Right lung (tissue), 10 donors: ENCODE measurements around the gene DDIAS. TPM values are rescaled to one million over a fixed set of nuclear protein-coding genes. Genes with fewer than 3 reads are reported as not detected.
"Not testable (repeated sequence)": the region's sequence is repeated elsewhere in the genome, so short reads cannot be mapped to it uniquely, and the experiment has no call there.

Source experiments
- DNase-seq, 2 donors: peaks; one replicate each; pipeline ENCODE4 v3.0.0-alpha.2; 2013
- long read RNA-seq, 8 donors: transcript quantifications; one replicate each; lab custom pipeline, GENCODE V29; 2026
- polyA plus RNA-seq, 5 donors: library from polyadenylated mRNA; unstranded; fragments of 120-200 nt; gene quantifications; one replicate each; pipeline versions ENCODE4 v1.2.1 to v1.2.3, GENCODE V29; 2013; ENCODE audit warnings: inconsistent platforms in 1 of 5, low replicate concordance in 1 of 5; ENCODE audit not compliant: insufficient read length in 5 of 5, insufficient read depth in 1 of 5

Gene DDIAS, protein sequence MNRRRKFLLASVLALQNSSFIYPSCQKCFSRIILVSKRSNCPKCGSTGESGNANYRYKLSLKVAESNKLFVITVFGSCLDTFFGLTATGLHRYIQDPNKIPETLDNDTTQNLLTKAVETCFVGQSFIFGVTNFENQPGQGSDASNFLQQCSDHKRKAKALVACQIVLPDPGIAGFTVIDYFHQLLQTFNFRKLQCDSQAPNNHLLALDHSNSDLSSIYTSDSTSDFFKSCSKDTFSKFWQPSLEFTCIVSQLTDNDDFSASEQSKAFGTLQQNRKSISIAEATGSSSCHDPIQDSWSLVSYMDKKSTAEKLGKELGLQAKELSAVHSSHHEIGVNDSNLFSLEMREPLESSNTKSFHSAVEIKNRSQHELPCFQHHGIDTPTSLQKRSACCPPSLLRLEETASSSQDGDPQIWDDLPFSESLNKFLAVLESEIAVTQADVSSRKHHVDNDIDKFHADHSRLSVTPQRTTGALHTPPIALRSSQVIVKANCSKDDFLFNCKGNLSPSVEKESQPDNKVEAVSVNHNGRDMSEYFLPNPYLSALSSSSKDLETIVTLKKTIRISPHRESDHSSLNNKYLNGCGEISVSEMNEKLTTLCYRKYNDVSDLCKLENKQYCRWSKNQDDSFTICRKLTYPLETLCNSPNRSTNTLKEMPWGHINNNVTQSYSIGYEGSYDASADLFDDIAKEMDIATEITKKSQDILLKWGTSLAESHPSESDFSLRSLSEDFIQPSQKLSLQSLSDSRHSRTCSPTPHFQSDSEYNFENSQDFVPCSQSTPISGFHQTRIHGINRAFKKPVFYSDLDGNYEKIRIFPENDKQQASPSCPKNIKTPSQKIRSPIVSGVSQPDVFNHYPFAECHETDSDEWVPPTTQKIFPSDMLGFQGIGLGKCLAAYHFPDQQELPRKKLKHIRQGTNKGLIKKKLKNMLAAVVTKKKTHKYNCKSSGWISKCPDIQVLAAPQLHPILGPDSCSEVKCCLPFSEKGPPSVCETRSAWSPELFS
- 1 to 10 TPM; 3.3 to 9.0 (median 5.7) TPM for polyA plus RNA-seq
- long read RNA-seq, donor 1, partial matches to known transcripts: 0 of 1 reads
- long read RNA-seq, donor 1, other reads (novel, unspliced or antisense): 0 of 1 reads
- long read RNA-seq, donor 2: 0 reads
- long read RNA-seq, donor 3, partial matches to known transcripts: 0 of 1 reads
- long read RNA-seq, donor 3, other reads (novel, unspliced or antisense): 0 of 1 reads
- long read RNA-seq, donor 4, partial matches to known transcripts: 0 of 1 reads
- long read RNA-seq, donor 4, other reads (novel, unspliced or antisense): 0 of 1 reads
- long read RNA-seq, donor 5, partial matches to known transcripts: 0 of 3 reads
- long read RNA-seq, donor 5, other reads (novel, unspliced or antisense): 0 of 3 reads
- long read RNA-seq, donor 6, partial matches to known transcripts: 0 of 2 reads
- long read RNA-seq, donor 6, other reads (novel, unspliced or antisense): 0 of 2 reads
- long read RNA-seq, donor 7: 0 reads
- long read RNA-seq, donor 8, partial matches to known transcripts: 0 of 1 reads
- long read RNA-seq, donor 8, other reads (novel, unspliced or antisense): 0 of 1 reads

DNA sequence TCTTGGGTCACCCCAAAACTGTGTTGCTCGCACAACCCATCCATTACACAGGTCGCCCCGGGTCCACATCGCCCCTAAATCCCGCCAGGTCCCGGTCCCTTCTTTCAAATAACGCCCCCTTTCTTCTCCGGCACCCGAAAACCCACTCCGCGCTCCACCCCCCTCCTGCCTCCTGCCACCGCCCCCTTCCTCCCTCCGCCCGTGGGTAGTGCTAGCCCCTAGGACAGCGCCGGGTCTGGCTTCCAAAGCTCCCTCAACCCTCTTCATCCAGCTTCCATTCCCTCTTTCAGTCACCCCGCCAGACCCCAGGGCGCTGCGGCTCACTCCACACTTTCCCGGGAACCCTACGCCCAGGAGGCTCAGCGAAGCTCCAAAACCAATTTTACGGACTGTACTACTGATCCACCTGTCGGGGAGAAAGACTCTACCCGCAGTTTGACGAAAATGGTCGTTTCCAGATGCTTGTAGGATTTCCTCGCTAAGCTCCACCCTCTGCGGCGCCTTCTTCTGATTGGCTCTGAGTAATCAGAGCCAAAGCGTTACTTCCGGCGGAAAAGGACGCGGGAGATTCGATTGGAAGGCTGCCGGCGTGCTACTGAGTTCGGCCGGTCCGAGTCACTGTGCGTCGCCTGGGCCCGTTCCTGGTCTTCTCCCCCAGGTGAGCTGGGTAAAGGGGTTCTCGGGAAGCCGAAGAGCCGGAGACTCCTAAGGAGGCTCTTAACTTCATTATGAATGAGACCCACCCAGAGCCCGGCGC is at the start of gene DDIAS:
DDIAS (plus strand) TSS at position 572 of the 757 bp plus-strand sequence. CDS start 13,003 bp downstream, outside the sequence.
- DNase-seq: peak; percentile 94 to 96

DNA sequence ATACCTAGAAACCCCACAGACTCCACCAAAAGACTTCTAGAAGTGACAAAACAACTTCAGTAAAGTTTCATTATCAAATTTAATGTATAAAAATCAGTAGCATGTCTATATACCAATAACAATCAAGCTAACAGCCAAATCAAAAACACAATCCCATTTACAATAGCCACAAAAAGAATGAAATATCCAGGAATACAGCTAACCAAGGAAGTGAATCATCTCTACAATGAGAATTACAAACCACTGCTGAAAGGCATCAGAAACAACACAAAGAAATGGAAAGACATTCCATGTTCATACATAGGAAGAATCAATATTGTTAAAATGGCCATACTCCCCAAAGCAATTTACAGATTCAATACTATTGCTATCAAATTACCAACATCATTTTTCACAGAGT is 47.3 kb upstream of the DDIAS start:
- DNase-seq: no peak

DNA sequence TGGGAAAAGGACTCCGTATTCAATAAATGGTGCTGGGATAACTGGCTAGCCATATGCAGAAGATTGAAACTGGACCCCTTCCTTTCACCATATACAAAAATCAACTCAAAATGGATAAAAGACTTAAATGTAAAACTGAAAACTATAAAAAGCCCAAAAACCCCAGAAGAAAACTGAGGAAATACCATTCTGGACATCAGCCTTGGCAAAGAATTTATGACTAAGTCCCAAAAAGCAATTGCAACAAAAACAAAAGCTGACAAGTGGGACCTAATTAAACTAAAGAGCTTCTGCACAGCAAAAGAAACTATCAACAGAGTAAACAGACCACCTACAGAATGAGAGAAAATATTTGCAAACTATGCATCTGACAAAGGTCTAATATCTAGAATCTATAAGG is 46.6 kb upstream of the DDIAS start:
- DNase-seq: not testable (repeated sequence)

DNA sequence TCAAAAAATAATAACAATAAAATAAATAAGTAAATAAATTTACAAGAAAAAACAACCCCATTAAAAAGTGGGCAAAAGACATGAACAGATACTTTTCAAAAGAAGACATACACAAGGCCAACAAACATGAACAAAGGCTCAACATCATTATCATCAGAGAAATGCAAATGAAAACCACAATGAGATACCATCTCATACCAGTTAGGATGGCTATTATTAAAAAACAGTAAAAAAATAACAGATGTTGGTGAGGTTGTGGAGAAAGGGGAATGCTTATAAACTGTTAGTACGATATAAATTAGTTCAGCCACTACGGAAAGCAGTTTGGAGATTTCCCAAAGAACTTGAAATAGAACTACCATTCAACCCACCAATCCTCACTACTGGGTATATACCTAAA is 45.9 kb upstream of the DDIAS start:
- no peak for DNase-seq

DNA sequence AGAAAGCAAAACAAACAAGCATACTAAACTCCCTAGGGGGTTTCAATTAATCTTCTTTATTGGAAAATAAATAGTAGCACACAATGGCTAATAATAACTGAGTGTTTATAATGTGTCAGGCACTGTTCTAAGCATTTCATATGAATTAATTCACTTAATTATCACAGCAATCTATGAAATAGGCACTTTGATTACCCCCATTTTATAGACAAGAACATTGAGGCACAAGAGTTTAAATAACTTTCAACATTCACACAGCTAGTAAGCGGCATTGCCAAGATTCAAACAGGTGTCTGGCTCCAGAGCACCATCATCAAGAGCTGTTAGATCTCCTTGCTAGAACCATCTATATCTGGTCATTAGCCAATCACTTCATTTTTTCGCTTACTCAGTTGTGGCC is 44.4 kb upstream of the DDIAS start:
- DNase-seq: no peak

DNA sequence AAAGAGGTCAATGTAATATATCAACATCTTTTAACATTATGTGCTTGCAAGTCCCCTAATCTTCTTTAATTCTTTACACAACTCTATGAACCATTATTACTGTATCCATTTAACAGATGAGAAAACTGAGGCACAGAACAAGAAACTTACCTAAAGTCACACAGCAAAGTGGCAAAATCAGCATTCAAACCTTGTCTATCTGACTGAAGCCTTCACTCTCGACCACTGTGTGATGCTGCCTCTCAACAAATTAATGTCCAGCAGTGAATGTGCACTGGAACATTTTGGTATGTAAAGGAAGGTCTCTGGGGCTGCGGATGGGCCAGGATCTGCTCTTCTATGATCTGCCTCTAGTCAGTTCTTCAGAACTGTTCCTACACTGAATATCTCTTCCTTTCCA is 43.4 kb upstream of the DDIAS start:
- DNase-seq: no peak

DNA sequence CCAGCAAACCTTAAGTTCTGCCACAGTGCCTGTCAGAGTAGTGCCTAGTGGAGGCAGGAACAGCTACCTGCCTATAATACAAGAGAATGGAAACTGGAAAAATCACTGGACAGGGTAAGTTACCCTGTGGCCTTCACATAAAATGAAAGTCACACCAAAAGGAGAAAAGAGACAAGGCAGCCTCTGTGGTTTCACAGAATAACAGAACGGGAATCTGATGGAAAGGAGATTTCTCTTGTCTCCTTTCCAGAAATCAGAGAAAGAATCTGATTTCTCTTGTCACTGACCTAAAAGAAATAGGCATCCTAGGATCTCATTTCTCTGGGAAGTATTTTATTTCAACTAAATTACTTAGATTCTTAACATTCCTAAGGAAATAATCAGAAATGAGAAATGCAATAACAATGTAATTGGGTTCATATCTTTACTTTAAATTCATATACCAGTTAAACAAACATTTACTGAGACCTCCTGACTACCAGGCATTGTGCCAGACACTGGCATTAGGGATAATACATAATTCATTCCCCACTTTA is 42.9 kb upstream of the DDIAS start:
- DNase-seq: no peak

DNA sequence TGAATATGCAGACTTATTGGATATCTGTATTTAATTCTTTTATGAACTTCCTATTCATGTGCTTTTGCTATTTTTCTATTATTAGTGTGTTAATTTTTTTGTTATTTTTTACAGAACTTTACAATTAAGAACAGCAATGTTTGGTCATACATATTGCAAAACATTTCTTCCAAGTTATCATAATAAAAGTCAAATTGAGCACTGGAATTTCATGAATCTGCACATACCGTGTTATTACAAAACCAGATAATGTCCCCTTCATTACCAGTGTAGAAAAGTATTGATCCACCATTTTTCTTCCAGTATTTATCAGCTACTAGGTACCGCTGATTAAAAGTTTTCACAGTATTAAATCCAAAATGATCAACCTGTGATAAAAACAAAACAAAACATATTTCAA is 41.8 kb upstream of the DDIAS start:
- DNase-seq: no peak

DNA sequence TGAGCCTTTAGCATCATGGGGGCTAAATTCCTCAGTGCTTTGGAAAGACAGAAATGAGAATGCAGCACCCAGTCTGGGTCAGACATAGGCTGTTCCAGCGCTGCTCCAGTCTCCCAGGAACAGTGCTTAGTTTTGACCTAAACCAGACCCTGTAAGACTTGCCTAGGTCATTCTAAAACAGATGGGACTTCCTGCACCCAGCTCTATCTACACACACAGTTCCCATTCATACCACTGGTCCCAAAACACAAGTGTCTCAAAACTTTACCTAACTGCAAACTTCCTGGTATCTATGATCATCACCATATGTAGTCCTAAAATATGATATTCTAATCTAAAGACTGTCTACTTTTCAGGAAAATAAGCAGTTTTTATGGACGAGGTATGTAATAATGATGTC is 39.2 kb upstream of the DDIAS start:
- no peak for DNase-seq

DNA sequence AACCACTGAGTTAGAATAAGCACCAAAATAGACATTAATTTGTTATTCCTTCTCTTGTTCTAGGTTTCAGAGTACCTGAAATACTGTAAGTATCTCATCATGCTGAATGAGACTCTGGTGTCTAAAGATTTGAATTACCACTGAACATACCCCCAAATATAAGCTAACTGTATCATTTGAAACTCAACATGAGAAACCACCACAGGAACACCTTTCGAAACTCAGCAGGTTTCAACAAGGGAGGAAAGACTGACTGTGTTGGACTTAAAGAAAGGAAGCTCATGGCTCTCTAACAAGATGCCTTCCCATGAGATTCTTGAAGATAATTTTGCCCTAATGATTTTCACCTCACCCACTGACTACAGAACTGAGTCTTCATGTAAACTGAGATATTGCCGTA is 38.3 kb upstream of the DDIAS start:
- DNase-seq: no peak

DNA sequence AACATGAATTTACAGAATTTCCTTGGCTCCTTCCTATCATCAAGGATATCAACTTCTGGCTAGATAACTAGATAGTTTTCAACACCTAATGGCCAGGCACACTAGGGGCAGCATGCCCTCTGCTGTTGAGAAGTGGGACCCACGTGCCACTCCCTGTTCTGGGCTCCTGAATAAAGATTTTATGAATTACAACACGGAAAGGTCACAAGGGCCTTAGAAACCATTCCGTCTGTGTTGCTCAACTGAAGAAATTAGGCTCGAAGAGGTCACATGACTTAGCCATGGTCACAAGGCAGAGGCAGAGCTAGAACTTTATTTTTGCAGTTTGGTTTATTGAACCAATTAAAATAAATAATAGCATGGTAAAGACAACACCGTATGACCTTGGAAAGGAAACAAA is 37.3 kb upstream of the DDIAS start:
- DNase-seq: no peak

DNA sequence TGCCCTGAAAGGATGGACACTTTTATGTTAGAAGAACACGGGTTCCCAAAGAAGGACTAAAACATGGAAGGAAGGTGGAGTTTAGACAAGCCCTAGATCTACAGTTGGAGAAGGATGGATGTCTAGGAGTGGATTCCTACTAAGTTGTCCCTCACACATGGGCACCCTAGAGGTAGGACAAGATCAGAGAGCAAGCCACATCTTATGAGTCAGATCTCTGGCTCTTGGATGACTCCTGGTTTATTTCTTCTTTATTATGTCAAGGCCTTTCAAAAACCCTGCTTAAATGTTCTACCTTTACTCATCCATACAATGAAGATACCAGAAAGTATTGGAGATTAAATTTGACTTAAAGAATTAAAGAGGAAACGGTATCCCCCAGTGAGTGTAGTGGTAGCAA is 35.7 kb upstream of the DDIAS start:
- DNase-seq: no peak

DNA sequence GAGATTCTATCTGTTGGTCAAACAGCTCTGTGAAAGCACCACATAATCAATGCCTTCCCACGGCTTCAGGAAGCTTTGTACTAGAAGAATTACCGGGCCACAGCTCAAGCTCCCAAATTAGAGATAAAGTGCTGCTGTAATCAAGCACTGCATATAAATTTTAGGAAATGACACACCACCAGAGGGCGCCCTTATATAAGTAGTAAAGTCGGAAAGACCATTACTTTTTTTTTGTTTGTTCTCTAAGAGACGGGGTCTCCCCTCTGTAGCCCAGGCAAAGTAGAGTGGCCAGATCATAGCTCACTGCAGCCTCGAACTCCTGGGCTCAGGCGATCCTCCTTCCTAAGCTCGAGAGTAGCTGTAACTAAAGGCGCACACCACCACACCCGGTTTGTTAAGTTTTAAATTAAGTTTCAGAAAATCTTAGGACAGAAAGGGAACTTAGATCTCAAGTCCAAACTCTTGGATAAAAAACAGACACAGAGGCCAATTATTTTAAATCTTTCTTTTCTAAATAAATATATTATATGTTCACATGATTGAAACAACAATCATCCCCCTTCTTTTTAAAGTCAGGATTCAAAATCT is 33.9 kb upstream of the DDIAS start:
- DNase-seq: peak; percentile 58 to 69

DNA sequence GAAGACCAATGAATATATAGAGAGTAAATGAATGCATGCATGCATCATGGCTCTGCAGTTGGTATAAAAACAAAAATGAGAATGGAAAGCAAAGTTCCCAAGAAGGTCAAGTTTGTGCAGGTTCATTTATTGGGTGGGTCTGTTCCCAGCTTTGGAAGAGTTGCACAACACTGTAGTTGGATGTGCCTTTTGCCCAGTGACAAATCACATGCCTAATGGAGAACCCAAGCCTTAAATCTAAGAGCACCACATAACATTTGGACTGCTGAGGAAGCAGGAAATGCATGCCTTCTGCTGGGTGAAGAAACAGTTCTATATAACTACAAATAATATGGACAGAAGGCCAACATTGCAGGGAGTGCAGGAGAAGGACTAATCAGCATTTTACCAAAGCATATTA is 31.9 kb upstream of the DDIAS start:
- no peak for DNase-seq

DNA sequence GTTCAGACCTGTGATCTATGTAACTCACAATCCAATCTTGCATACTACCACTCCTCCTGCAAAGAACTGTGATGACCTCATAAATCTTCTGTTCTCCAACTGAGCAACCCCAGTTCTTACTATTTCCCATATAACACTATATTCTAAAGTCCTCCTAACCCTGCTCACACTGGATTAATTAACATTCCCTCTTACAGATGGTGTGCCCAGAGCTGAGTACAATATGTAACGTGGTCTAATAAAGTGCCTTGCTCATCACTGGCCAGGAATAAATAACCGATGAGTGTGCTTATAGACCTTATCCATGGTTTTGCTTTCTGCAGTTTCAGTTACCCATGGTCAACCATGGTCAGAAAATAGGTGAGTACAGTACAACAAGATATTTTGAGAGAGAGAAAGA is 29.9 kb upstream of the DDIAS start:
- no peak for DNase-seq

DNA sequence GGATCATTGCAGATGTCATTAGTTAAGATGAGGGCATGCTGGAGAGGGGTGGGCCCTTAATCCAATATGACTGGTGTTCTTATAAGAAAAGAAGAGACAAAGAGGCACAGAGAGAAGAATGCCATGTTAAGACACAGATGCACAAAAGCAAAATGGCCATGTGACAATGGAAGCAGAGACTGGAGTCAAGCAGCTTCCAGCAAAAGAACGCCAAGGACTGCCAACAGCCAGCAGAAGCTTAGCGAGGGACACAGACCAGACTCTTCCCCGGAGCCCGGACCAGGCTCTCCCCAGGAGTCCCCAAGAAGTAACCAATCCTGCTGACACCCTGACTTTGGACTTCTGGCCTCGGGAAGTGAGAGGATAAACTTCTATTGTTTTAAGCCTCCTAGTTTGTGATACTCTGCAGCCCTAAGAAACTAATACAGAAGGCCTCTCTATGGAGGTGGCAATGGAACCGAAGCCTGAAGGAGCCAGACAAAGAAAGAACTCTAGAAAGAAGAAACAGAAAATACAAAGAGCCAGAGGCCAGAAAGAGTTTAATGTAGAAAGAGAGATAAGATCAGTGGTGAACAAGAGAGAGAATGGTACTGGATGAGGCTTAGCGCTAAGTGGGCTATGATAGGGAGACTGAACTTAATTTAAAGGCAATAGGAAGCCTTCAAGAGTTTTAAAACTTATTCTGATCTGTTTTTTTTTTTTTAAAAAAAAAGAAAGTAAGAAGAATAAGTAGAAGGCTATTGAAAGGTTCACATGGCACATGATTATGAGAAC is 29.0 kb upstream of the DDIAS start:
- no peak for DNase-seq

DNA sequence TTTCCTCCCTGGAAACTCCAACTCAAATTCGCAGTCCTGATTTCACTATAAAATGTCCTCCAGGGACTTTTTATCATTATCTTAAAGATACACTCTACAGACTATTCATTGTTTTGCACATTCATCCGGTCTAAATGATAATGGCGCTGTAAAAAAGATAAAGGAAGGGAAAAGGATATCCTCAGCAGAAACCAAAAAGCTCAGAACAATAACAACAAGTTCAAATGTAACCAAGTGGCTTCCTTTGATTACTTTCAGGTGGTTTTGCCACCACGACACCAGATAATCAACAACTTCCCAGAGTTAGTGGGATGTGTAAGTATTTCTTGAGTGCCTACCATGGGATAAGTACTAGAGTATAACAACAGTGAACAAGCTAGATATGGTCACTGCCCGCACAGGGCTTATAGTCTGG is 27.6 kb upstream of the DDIAS start:
- no peak for DNase-seq

DNA sequence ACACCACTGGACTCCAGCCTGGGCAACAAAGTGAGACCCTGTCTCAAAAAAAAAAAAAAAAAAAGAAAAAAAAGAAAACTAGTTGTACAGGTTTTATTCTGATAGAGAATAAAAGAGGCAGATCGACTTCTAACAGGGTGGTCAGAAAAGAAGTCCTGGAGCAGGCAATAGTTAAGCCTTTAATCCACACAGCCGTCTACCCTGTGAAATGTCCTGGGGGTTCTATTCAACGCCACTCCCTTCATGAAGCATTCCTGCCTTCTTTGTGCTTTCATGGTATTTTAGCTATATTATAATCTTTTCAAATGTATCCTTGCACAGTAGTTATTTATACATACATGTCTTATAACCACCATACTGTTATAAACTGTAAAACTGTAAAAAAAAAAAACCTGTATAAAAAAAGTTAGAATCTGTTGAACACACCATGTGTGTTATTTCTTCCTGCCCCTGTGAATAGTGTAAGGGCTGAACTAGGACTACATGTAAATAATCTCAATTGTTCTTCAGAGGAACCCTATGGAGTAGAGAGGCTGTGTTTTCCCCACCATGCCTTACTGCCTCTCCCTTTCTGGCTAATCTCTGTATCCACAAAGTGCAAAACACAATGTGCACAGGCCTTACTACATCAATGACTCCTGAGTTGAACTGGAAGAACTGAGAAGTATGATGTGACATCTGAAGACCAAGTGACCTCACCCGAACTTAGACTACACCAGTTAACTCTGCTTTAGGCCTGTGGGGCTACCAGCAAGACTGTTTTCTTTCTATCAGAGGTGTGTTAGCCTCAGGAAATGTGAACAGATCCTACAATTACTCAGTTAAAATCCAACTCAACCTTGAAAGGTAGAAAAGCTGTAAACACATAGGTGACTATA is 26.7 kb upstream of the DDIAS start:
- no peak for DNase-seq
